Tibial nerve (tissue), 4 donors: ENCODE data around the gene THBS2. TPM values are rescaled to one million over a fixed set of nuclear protein-coding genes. Genes with fewer than 3 reads are reported as not detected.

Experiments
- DNase-seq, 2 donors: peaks; one replicate each; pipeline ENCODE4 v3.0.0-alpha.2; 2019; ENCODE audit warnings: low spot score in 2 of 2
- H3K27ac ChIP-seq, 4 donors: fragments of 200-600 bp; sonication (generic) in 3 of 4; one replicate each; pipeline ENCODE4 v1.5.1; 2017 to 2019; ENCODE audit warnings: mild to moderate bottlenecking in 1 of 4
- H3K27me3 ChIP-seq, 2 donors: fragments of 200-600 bp; sonication (generic) in 1 of 2; one replicate each; pipeline versions ENCODE4 v1.5.1 to v1.6.0; 2017 to 2019
- H3K36me3 ChIP-seq, 3 donors: fragments of 200-600 bp; sonication (generic); one replicate each; pipeline ENCODE4 v1.5.1; 2018 to 2019
- H3K4me1 ChIP-seq, 4 donors: fragments of 200-600 bp; sonication (generic) in 3 of 4; one replicate each; pipeline ENCODE4 v1.5.1; 2017 to 2019
- H3K4me3 ChIP-seq, 4 donors: fragments of 200-600 bp; sonication (generic) in 3 of 4; one replicate each; pipeline ENCODE4 v1.5.1; 2017 to 2019; ENCODE audit warnings: mild to moderate bottlenecking in 1 of 4, moderate library complexity in 1 of 4
- H3K9me3 ChIP-seq, 4 donors: fragments of 200-600 bp; sonication (generic) in 3 of 4; one replicate each; pipeline ENCODE4 v1.5.1; 2017 to 2019
- CTCF ChIP-seq, 5 experiments: fragments of 200-600 bp in 3 of 5; fragments of 450-650 bp in 2 of 5; sonication (generic) in 3 of 5; IDR thresholded peaks; one replicate each; pipeline ENCODE4 v1.5.1; 2016 to 2019; ENCODE audit warnings: antibody characterized with exemption in 5 of 5, mild to moderate bottlenecking in 3 of 5, moderate library complexity in 2 of 5
- EP300 ChIP-seq, 2 donors: sonication (generic); formaldehyde crosslinking; IDR thresholded peaks; one replicate each; pipeline ENCODE4 v1.6.1; 2017; ENCODE audit warnings: antibody characterized with exemption in 2 of 2, mild to moderate bottlenecking in 1 of 2
- POLR2A ChIP-seq, 2 donors: fragments of 450-650 bp; IDR thresholded peaks; one replicate each; pipeline ENCODE4 v1.6.1; 2017; ENCODE audit warnings: antibody characterized with exemption in 2 of 2, mild to moderate bottlenecking in 2 of 2, moderate library complexity in 2 of 2
- WGBS, 2 donors: methylation state at CpG; one replicate each; pipeline ENCODE4 v1.1.5; 2018; 5-methylcytosine and 5-hydroxymethylcytosine counted together
- total RNA-seq, 4 donors: library from RNA; depleted of rRNA; stranded (reverse); fragments of >200 nt; gene quantifications; one replicate each; pipeline ENCODE4 v1.1.0, GENCODE V29; 2016

The THBS2 gene
- total RNA-seq, 4 donors from 2014 or later, result 39.5 to 107 (median 82.7) TPM

GRCh38 chr6:169169375-169169774 lies 84.3 kb downstream of the THBS2 start:
- no peak for DNase-seq
- no peak overlapping the region for H3K4me3 ChIP-seq
- no peaks in the 10 kb centered on the region for H3K9me3 ChIP-seq
- TF ChIP-seq POLR2A (IDR thresholded peaks at IDR 0.05) (no peak), EP300 (IDR thresholded peaks at IDR 0.05) (no peak), CTCF (IDR thresholded peaks at IDR 0.05) (no peak)
- peak overlapping the region in 1 of 4 donors; percentile 87 for H3K27ac ChIP-seq
- no peaks in the 10 kb centered on the region for H3K27me3 ChIP-seq
- peaks cover 0 to 30% (median 0%) of the 10 kb centered on the region in 4 donors for H3K4me1 ChIP-seq
- 88 to 89% methylated on average over 17 of the region's 17 CpGs for WGBS, 2 donors
- no peaks in the 10 kb centered on the region for H3K36me3 ChIP-seq

- 86 to 89% methylated on average over 16 of the region's 16 CpGs for WGBS, 2 donors
- TF ChIP-seq POLR2A (IDR thresholded peaks at IDR 0.05) (no peak), CTCF (IDR thresholded peaks at IDR 0.05) (no peak), EP300 (IDR thresholded peaks at IDR 0.05) (no peak)
- Histone ChIP-seq H3K36me3 (no peaks in the 10 kb centered on the region), H3K27ac (no peak overlapping the region), H3K4me1 (peaks cover 0 to 31% (median 0%) of the 10 kb centered on the region in 4 donors), H3K9me3 (no peaks in the 10 kb centered on the region), H3K4me3 (no peak overlapping the region), H3K27me3 (no peaks in the 10 kb centered on the region)
- DNase-seq, result no peak
These were observed 84.9 kb downstream of the THBS2 start for GRCh38 chr6:169168706-169169105.

- WGBS, 2 donors, result 96 to 98% methylated on average over 15 of the region's 15 CpGs
- TF ChIP-seq CTCF (IDR thresholded peaks at IDR 0.05) (no peak), POLR2A (IDR thresholded peaks at IDR 0.05) (no peak), EP300 (IDR thresholded peaks at IDR 0.05) (no peak)
- DNase-seq, result no peak
- no peak overlapping the region for H3K4me3 ChIP-seq
- H3K36me3 ChIP-seq, result no peaks in the 10 kb centered on the region
- no peak overlapping the region for H3K27ac ChIP-seq
- H3K9me3 ChIP-seq, result no peaks in the 10 kb centered on the region
- H3K27me3 ChIP-seq, result no peaks in the 10 kb centered on the region
- peaks cover 0 to 35% (median 0%) of the 10 kb centered on the region in 4 donors for H3K4me1 ChIP-seq
These were observed 85.4 kb downstream of the THBS2 start for GRCh38 chr6:169168302-169168630.

- DNase-seq, result no peak
- Histone ChIP-seq H3K4me1 (peaks cover 0 to 34% (median 0%) of the 10 kb centered on the region in 4 donors), H3K4me3 (no peak overlapping the region), H3K9me3 (no peaks in the 10 kb centered on the region), H3K27me3 (no peaks in the 10 kb centered on the region), H3K36me3 (no peaks in the 10 kb centered on the region), H3K27ac (no peak overlapping the region)
- TF ChIP-seq CTCF (IDR thresholded peaks at IDR 0.05) (no peak), EP300 (IDR thresholded peaks at IDR 0.05) (no peak), POLR2A (IDR thresholded peaks at IDR 0.05) (no peak)
- 69 to 73% methylated on average over 33 to 36 of the region's 37 CpGs for WGBS, 2 donors
These were observed 85.9 kb downstream of the THBS2 start for GRCh38 chr6:169167581-169168301.

- no peak for DNase-seq
- no peak overlapping the region for H3K4me3 ChIP-seq
- WGBS, 2 donors, result 89 to 93% methylated on average over 22 to 36 of the region's 40 CpGs
- TF ChIP-seq CTCF (IDR thresholded peaks at IDR 0.05) (no peak), EP300 (IDR thresholded peaks at IDR 0.05) (no peak), POLR2A (IDR thresholded peaks at IDR 0.05) (no peak)
- H3K27ac ChIP-seq, result no peak overlapping the region
- H3K36me3 ChIP-seq, result no peaks in the 10 kb centered on the region
- peaks cover 0 to 34% (median 0%) of the 10 kb centered on the region in 4 donors for H3K4me1 ChIP-seq
- no peaks in the 10 kb centered on the region for H3K9me3 ChIP-seq
- H3K27me3 ChIP-seq, result no peaks in the 10 kb centered on the region
These were observed 86.6 kb downstream of the THBS2 start for GRCh38 chr6:169166896-169167580.
